IPS DF 6.9 (cell line): Measurements from ENCODE around the gene CDK5RAP1.

ENCODE experiments used
- DNase-seq: peaks from one replicate; pipeline ENCODE4 v3.0.0-alpha.2; 2013; ENCODE audit warnings: low read depth, low spot score
- H3K27ac ChIP-seq: one replicate; pipeline ENCODE4 v1.5.1; 2013; ENCODE audit warnings: low read length, control low read depth
- H3K27me3 ChIP-seq: 2 replicates; pipeline ENCODE4 v1.6.1; 2013; ENCODE audit warnings: mild to moderate bottlenecking, low read length; ENCODE audit not compliant: control insufficient read depth, insufficient read depth
- H3K36me3 ChIP-seq: 2 replicates; pipeline ENCODE4 v1.6.1; 2013; ENCODE audit warnings: low read length; ENCODE audit not compliant: control insufficient read depth, insufficient read depth
- H3K4me1 ChIP-seq: 2 replicates; pipeline ENCODE4 v1.6.1; 2013; ENCODE audit warnings: low read length; ENCODE audit not compliant: control insufficient read depth, insufficient read depth
- H3K4me3 ChIP-seq: 2 replicates; pipeline ENCODE4 v1.5.1; 2013; ENCODE audit warnings: mild to moderate bottlenecking, low read length
- H3K9me3 ChIP-seq: 2 replicates; pipeline ENCODE4 v1.6.1; 2013; ENCODE audit warnings: low read length, inconsistent platforms; ENCODE audit not compliant: control insufficient read depth, insufficient read depth
- WGBS: extraction: QIAGEN DNeasy Blood & Tissue Kit; methylation state at CpG from one replicate; pipeline ENCODE4 v1.1.7; 2013; ENCODE audit warnings: mixed read lengths, missing lambda C conversion rate; ENCODE audit not compliant: insufficient read length, insufficient coverage; 5-methylcytosine and 5-hydroxymethylcytosine counted together

The CDK5RAP1 gene

GRCh38 chr20:33377366-33377765 is 24.0 kb downstream of the CDK5RAP1 start:
- DNase-seq, result no peak
- no CpG with 5 or more reads among the region's 2 CpGs for WGBS
- no peak overlapping the region for H3K27ac ChIP-seq
- H3K4me1 ChIP-seq, result no peaks in the 10 kb centered on the region
- no peak overlapping the region for H3K4me3 ChIP-seq
- no peaks in the 10 kb centered on the region for H3K27me3 ChIP-seq
- H3K9me3 ChIP-seq, result no peaks in the 10 kb centered on the region
- peaks cover 13% of the 10 kb centered on the region; the same call in 1 of the 2 replicates for H3K36me3 ChIP-seq

DNA sequence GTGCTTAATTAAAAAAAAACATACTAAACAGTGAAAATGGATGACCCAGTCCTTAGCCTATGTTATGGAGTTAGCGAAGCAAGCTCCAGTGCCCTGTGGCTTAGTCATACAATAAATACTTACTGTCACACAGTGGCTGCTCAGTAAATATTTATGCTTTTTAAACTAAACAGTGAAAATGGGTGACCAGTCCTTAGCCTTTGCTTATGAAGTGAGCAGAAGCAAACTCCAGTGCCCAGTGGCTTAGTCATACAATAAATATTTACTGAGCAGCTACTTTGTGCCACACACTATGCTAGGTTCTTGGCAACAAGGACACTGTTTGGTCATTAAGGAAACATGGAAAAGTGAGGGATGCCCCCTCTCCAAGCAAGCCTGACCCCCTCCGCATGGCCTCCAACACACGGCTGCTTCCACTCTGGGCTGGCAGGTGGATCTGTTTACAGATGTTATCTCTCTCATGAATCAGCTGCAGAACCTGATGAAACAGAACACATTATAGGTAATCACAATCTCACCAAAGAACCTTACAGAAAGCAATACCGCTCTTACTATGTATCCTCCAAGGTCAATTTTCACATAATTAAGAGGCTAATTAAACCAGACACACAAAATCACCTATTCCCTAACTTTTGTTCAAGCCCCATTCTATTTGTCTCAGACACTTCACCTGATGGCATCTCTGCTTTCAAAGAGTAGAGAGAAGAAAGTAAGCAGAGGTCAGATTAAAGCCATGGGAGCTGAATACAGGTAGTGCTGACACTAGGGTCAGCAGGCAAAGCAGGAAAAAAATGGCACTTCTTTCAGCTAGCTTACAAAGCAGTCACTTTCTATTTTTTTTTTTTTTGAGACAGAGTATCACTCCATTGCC is 27.3 kb downstream of the CDK5RAP1 start:
- no CpG with 5 or more reads among the region's 4 CpGs for WGBS
- no peaks in the 10 kb centered on the region for H3K27me3 ChIP-seq
- peaks cover 10% of the 10 kb centered on the region; the same call in 1 of the 2 replicates for H3K36me3 ChIP-seq
- no peak for DNase-seq
- no peak overlapping the region for H3K4me3 ChIP-seq
- no peaks in the 10 kb centered on the region for H3K4me1 ChIP-seq
- no peak overlapping the region for H3K27ac ChIP-seq
- H3K9me3 ChIP-seq, result no peaks in the 10 kb centered on the region

DNA sequence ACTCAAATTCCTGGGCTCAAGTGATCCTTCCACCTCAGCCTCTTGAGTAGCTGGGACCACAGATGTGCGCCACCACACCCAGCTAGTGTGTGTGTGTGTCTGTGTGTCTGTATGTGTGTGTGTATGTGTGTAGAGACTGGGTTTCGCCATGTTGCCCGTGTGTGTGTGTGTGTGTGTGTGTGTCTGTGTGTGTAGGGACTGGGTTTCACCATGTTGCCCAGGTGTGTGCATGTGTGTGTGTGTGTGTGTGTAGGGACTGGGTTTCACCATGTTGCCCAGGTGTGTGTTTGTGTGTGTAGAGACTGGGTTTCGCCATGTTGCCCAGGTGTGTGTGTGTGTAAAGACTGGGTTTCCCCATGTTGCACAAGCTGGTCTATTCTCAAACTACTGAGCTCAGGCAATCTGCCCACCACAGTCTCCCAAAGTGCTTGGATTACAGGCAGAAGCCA is 28.3 kb downstream of the CDK5RAP1 start:
- no peak overlapping the region for H3K27ac ChIP-seq
- DNase-seq, result no peak

GRCh38 chr20:33370291-33370690 is 31.0 kb downstream of the CDK5RAP1 start:
- Histone ChIP-seq H3K27ac (no peak overlapping the region), H3K36me3 (peaks cover 9% of the 10 kb centered on the region; the same call in 1 of the 2 replicates), H3K4me1 (no peaks in the 10 kb centered on the region), H3K9me3 (no peaks in the 10 kb centered on the region), H3K27me3 (no peaks in the 10 kb centered on the region), H3K4me3 (no peak overlapping the region)
- DNase-seq, result no peak
- WGBS, result no CpG with 5 or more reads among the region's 8 CpGs

More for the DNA sequence above, 28.3 kb downstream of the CDK5RAP1 start:
- Histone ChIP-seq H3K9me3 (no peaks in the 10 kb centered on the region), H3K4me1 (no peaks in the 10 kb centered on the region), H3K4me3 (no peak overlapping the region), H3K36me3 (peaks cover 9% of the 10 kb centered on the region; the same call in 1 of the 2 replicates), H3K27me3 (no peaks in the 10 kb centered on the region)
- WGBS, result no CpG with 5 or more reads among the region's 4 CpGs

DNA sequence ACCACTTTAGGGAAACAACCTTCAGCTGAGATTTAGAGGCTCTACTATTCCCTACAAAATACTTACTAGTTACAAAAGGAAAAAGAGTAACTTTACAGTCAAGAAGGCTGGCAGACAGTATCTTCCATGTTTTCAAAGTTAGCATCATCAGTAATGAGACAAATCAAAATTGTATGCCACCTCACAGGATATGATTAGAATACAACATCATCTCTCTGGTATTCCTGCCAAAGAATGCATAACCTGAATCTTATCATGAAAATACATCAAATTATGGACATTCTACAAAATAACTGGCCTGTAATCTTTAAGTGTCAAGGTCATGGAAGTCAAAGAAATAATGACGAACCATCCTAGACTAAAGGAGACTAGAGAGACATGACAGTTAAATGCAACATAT is 38.4 kb downstream of the CDK5RAP1 start:
- Histone ChIP-seq H3K4me1 (no peaks in the 10 kb centered on the region), H3K4me3 (no peak overlapping the region), H3K27me3 (no peaks in the 10 kb centered on the region), H3K36me3 (peaks cover 5% of the 10 kb centered on the region; the same call in 1 of the 2 replicates), H3K27ac (no peak overlapping the region), H3K9me3 (no peaks in the 10 kb centered on the region)
- no CpG with 5 or more reads among the region's 1 CpG for WGBS
- no peak for DNase-seq

DNA sequence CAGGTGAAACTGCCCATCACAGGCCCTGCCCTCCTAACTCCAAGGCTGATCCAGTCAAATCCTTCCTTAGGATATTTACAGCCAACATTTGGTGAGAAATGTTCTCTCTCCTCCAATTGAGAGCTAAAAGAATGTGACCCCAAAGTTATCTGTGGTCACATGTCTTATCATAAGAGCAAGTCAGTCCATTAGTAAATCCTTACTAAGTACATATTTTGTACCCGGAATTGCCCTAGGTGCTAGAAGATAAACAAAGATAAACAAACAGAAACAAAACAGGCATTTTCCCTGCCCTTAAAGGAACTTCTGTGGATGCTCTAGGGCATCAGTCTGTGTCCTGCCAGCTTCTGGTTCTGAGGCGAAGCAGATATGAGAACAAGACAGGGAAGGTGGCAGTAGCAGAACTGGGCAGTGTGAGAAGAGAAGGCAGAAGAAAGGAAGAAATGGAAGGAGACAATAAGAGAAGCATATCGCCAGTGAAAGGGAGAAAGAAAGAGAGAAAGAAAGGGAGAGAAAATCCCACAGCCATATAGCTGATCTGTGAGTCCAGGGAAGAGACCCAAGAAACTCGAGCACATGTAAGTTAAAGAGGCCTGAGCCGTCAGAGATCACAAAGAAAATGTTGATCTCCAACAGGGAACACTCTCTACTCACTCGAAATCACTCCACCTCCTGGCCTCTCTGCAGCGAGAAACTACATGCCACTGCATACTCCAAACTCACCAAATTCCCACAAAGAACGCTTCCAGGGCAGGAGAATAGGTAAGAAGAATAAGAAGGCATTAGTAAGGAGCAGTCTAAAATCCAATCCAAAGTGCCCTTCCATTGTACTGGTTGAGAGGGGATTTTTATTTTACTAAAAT is 41.7 kb downstream of the CDK5RAP1 start:
- peaks cover 5% of the 10 kb centered on the region; the same call in 1 of the 2 replicates for H3K36me3 ChIP-seq
- no CpG with 5 or more reads among the region's 8 CpGs for WGBS

GRCh38 chr20:33353013-33353402 is 48.3 kb downstream of the CDK5RAP1 start:
- Histone ChIP-seq H3K27ac (no peak overlapping the region), H3K4me3 (no peak overlapping the region), H3K36me3 (no peaks in the 10 kb centered on the region), H3K27me3 (no peaks in the 10 kb centered on the region), H3K4me1 (peaks cover 4% of the 10 kb centered on the region), H3K9me3 (no peaks in the 10 kb centered on the region)
- no CpG with 5 or more reads among the region's 4 CpGs for WGBS
- DNase-seq, result no peak

More for the DNA sequence above, 41.7 kb downstream of the CDK5RAP1 start:
- Histone ChIP-seq H3K4me3 (no peak overlapping the region), H3K27ac (no peak overlapping the region), H3K4me1 (no peaks in the 10 kb centered on the region), H3K27me3 (no peaks in the 10 kb centered on the region), H3K9me3 (no peaks in the 10 kb centered on the region)
- DNase-seq, result no peak

DNA sequence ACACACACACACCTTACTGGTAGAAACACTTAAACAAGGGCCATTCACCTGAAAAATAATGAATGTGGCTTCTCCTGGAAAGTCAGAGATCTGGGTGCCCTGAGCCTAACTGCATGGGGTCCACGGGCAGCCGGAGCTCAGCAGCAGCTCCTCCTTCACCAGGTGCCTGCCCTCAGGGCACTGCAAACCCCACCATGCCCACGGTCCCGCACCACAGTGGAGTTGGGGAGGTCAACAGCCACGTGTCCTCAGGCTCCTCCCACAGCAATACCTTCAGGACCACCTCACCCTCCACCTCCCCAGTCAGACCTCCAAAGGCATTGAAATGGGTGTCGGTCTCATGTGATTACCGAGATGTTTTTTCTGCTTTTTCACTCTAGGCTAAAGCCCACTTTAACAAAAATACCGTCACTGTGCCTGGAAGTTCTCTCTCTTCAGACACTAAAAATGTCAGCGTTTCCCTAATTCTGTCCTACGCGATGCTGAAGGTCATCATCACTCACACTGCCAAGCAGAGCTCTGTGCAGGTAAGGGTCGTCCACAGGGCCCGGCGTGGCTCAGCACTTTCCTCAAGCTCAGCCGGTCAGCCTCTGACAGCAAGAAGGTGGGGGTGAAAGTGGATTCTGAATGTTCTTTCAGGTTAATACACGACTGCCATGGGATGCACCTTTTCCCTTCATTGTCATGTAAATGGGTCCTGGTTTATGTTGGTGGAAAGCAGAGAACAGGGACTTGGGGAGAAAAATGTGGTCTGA is 48.9 kb downstream of the CDK5RAP1 start:
- Histone ChIP-seq H3K4me1 (peaks cover 6% of the 10 kb centered on the region), H3K36me3 (no peaks in the 10 kb centered on the region), H3K27ac (no peak overlapping the region), H3K9me3 (no peaks in the 10 kb centered on the region), H3K4me3 (no peak overlapping the region), H3K27me3 (no peaks in the 10 kb centered on the region)
- WGBS, result no CpG with 5 or more reads among the region's 16 CpGs
- no peak for DNase-seq

- no peak for DNase-seq
- Histone ChIP-seq H3K9me3 (no peaks in the 10 kb centered on the region), H3K27me3 (no peaks in the 10 kb centered on the region), H3K4me1 (peaks cover 6% of the 10 kb centered on the region), H3K36me3 (no peaks in the 10 kb centered on the region), H3K27ac (no peak overlapping the region), H3K4me3 (no peak overlapping the region)
- WGBS, result no CpG with 5 or more reads among the region's 3 CpGs
Observed at GRCh38 chr20:33351696-33352095, 49.6 kb downstream of the CDK5RAP1 start.

GRCh38 chr20:33349493-33349892 is 51.8 kb downstream of the CDK5RAP1 start:
- Histone ChIP-seq H3K4me3 (no peak overlapping the region), H3K27ac (no peak overlapping the region), H3K36me3 (no peaks in the 10 kb centered on the region), H3K27me3 (no peaks in the 10 kb centered on the region), H3K9me3 (no peaks in the 10 kb centered on the region), H3K4me1 (peaks cover 6% of the 10 kb centered on the region)
- no CpG with 5 or more reads among the region's 8 CpGs for WGBS
- no peak for DNase-seq
